Measurements from ENCODE around the gene CELSR1. TPM values are rescaled to one million over a fixed set of nuclear protein-coding genes. Genes with fewer than 3 reads are reported as not detected.

The CELSR1 gene
- total RNA-seq, 1 donor from 2014 or later = 32.9 TPM

GRCh38 chr22:46452195-46453005 is 85.0 kb downstream of the CELSR1 start:
- peaks cover 16% of the 10 kb centered on the region for H3K4me1 ChIP-seq
- no peaks in the 10 kb centered on the region for H3K9me3 ChIP-seq
- H3K27ac ChIP-seq = no peak overlapping the region
- no peak for TF ChIP-seq CTCF (IDR thresholded peaks at IDR 0.05)
- TF ChIP-seq POLR2A (IDR thresholded peaks at IDR 0.05) = no peak
- TF ChIP-seq POLR2AphosphoS5 (IDR thresholded peaks at IDR 0.05; ENCODE audit: insufficient read depth in 1 of 2, low read depth in 1 of 2) = no peak
- no peak overlapping the region for H3K4me3 ChIP-seq
- no peak for DNase-seq (ENCODE audit: extremely low spot score in 2 of 2)
- no peaks in the 10 kb centered on the region for H3K36me3 ChIP-seq
- no peaks in the 10 kb centered on the region for H3K27me3 ChIP-seq
- intact Hi-C loops (cut with DNase I) = no loop called here

- no peak overlapping the region for H3K4me3 ChIP-seq
- TF ChIP-seq POLR2A (IDR thresholded peaks at IDR 0.05) = no peak
- no peak for TF ChIP-seq POLR2AphosphoS5 (IDR thresholded peaks at IDR 0.05; ENCODE audit: insufficient read depth in 1 of 2, low read depth in 1 of 2)
- TF ChIP-seq CTCF (IDR thresholded peaks at IDR 0.05) = no peak
- no peaks in the 10 kb centered on the region for H3K36me3 ChIP-seq
- no peak overlapping the region for H3K27ac ChIP-seq
- peaks cover 16% of the 10 kb centered on the region for H3K4me1 ChIP-seq
- intact Hi-C loops (cut with DNase I) = no loop called here
- no peak for DNase-seq (ENCODE audit: extremely low spot score in 2 of 2)
- no peaks in the 10 kb centered on the region for H3K27me3 ChIP-seq
- no peaks in the 10 kb centered on the region for H3K9me3 ChIP-seq
Measured at GRCh38 chr22:46451741-46452140, 85.7 kb downstream of the CELSR1 start.

GRCh38 chr22:46450931-46451561 is 86.4 kb downstream of the CELSR1 start:
- Histone ChIP-seq H3K27me3 (no peaks in the 10 kb centered on the region), H3K4me3 (no peak overlapping the region), H3K9me3 (no peaks in the 10 kb centered on the region), H3K36me3 (no peaks in the 10 kb centered on the region), H3K27ac (no peak overlapping the region), H3K4me1 (peaks cover 16% of the 10 kb centered on the region)
- intact Hi-C loops (cut with DNase I) = no loop called here
- no peak for DNase-seq (ENCODE audit: extremely low spot score in 2 of 2)
- TF ChIP-seq CTCF (IDR thresholded peaks at IDR 0.05) = no peak
- TF ChIP-seq POLR2A (IDR thresholded peaks at IDR 0.05) = no peak
- TF ChIP-seq POLR2AphosphoS5 (IDR thresholded peaks at IDR 0.05; ENCODE audit: insufficient read depth in 1 of 2, low read depth in 1 of 2) = peak in 1 of 2 donors; percentile 17

GRCh38 chr22:46449974-46450745 is 87.3 kb downstream of the CELSR1 start:
- Histone ChIP-seq H3K36me3 (no peaks in the 10 kb centered on the region), H3K9me3 (no peaks in the 10 kb centered on the region), H3K27ac (no peak overlapping the region), H3K4me1 (peaks cover 16% of the 10 kb centered on the region), H3K4me3 (no peak overlapping the region), H3K27me3 (no peaks in the 10 kb centered on the region)
- intact Hi-C loops (cut with DNase I) = no loop called here
- TF ChIP-seq POLR2AphosphoS5 (IDR thresholded peaks at IDR 0.05; ENCODE audit: insufficient read depth in 1 of 2, low read depth in 1 of 2) (no peak), CTCF (IDR thresholded peaks at IDR 0.05) (no peak), POLR2A (IDR thresholded peaks at IDR 0.05) (no peak)
- DNase-seq (ENCODE audit: extremely low spot score in 2 of 2) = no peak

Measured in vagina (tissue), 2 donors.